GM18909 (cell line): Measurements from ENCODE around the gene ZNF221.

Experiments used
- ATAC-seq: cut with Tn5 transposase; IDR thresholded peaks from one replicate; pipeline ENCODE4 v1.9.1; 2021; ENCODE audit warnings: mild to moderate bottlenecking; ENCODE audit not compliant: unreplicated experiment, poor library complexity

The ZNF221 gene

GRCh38 chr19:43956827-43957226 is 5.8 kb downstream of the ZNF221 start:
- no peak for ATAC-seq

GRCh38 chr19:43957891-43958290 is 6.9 kb downstream of the ZNF221 start:
- no peak for ATAC-seq

- no peak for ATAC-seq
Measured at GRCh38 chr19:43960411-43960810, 9.4 kb downstream of the ZNF221 start.

- no peak for ATAC-seq
Measured at GRCh38 chr19:43966079-43966694, 15.2 kb downstream of the ZNF221 start.

GRCh38 chr19:43976732-43977131 is 25.7 kb downstream of the ZNF221 start:
- ATAC-seq = no peak

GRCh38 chr19:43983544-43983911 is 32.5 kb downstream of the ZNF221 start:
- ATAC-seq = peak; percentile 12

GRCh38 chr19:43983912-43984686 is 33.1 kb downstream of the ZNF221 start, which contains the start of gene ZNF155:
Gene ZNF155 (plus strand): TSS chr19:43984188. CDS start chr19:43988544, 4,356 bp downstream.
- ATAC-seq = peak; percentile 81

GRCh38 chr19:43984687-43985000 is 33.6 kb downstream of the ZNF221 start:
- no peak for ATAC-seq

- ATAC-seq = no peak
Measured at GRCh38 chr19:43997631-43998290, 46.7 kb downstream of the ZNF221 start.

- ATAC-seq = no peak
Measured at GRCh38 chr19:44002212-44002565, 51.2 kb downstream of the ZNF221 start.

- peak; percentile 88 for ATAC-seq
Measured at GRCh38 chr19:44002566-44003460, 51.8 kb downstream of the ZNF221 start, which contains the start of gene ZNF230. Gene ZNF230 (plus strand): TSS chr19:44002957. CDS start chr19:44007079, 4,122 bp downstream.

- peak; percentile 31 for ATAC-seq
Measured at GRCh38 chr19:44003461-44004009, 52.5 kb downstream of the ZNF221 start.

GRCh38 chr19:44005973-44006372 is 54.9 kb downstream of the ZNF221 start:
- no peak for ATAC-seq

- no peak for ATAC-seq
Measured at GRCh38 chr19:44007473-44007872, 56.4 kb downstream of the ZNF221 start.

- ATAC-seq = no peak
Measured at GRCh38 chr19:44010468-44010867, 59.4 kb downstream of the ZNF221 start.
